Measurements from ENCODE around the gene ZNF740.
"Not testable (repeated sequence)": the region's sequence is repeated elsewhere in the genome, so short reads cannot be mapped to it uniquely, and the experiment has no call there.

The ZNF740 gene

GRCh38 chr12:53174881-53175491 lies 5.5 kb upstream of the ZNF740 start:
- peak in 1 of 2 experiments; percentile 38 for DNase-seq

DNA sequence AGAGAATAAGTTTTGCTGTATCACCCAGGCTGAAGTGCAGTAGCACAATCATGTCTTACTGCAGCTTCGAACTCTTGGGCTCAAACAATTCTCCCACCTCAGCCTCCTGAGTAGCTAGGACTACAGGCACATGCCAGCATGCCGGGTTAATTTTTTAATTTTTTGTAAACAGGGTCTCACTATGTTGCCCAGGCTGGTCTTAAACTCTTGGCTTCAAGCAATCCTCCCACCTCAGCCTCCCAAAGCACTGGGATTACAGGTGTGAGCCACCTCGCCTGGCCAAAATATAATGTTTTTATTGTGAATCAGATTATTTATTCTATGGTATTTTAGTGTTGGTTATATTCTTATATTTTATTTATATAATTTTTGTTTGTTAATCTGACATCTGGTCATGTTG lies 3.8 kb upstream of the ZNF740 start:
- DNase-seq: no peak

- DNase-seq: not testable (repeated sequence)
Observed at GRCh38 chr12:53177447-53177846, 3.1 kb upstream of the ZNF740 start.

GRCh38 chr12:53178803-53179202 lies 1.7 kb upstream of the ZNF740 start:
- DNase-seq: not testable (repeated sequence)

GRCh38 chr12:53179687-53180219 lies 769 bp upstream of the ZNF740 start:
- peak in 1 of 2 experiments; percentile 26 for DNase-seq

DNA sequence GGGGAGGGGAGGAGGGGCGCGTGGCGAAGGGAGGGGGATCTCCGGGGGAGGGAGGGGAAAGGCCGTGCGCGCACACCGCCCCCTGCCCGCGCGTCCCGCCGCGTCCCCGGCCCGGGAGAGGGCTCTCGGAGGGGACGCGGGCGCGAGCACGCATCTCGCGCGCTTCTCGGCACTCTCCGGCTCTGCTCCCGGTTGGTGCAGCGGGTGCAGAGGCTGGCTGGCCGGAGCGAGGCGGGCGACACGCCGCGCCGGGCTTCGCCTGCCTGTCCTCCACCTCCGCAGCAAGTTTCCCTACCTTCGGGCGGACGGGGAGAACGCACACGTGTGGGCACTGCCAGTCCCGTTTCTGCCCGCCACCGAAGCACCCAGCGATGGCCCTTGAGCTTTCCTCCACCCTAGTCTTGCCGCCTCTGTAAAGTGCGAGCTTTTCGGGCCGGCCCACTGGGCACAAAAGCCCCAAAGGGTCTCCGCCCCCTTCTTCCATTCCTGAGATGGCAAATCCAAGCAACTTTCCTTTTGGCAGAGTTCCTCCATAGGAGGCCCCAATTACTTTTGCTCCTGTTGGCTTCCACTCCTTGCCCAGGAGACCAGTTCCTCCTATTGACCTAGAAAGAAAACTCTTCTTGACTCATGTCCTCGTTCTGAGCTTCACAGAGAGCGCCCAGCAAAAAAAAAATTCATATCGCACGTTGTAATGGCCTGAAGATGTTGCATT lies 566 bp downstream of the ZNF740 start:
- peak; percentile 87 to 90 for DNase-seq

GRCh38 chr12:53181935-53182334 lies 1.4 kb downstream of the ZNF740 start:
- no peak for DNase-seq

- no peak for DNase-seq
Observed at GRCh38 chr12:53182903-53183302, 2.4 kb downstream of the ZNF740 start.

DNA sequence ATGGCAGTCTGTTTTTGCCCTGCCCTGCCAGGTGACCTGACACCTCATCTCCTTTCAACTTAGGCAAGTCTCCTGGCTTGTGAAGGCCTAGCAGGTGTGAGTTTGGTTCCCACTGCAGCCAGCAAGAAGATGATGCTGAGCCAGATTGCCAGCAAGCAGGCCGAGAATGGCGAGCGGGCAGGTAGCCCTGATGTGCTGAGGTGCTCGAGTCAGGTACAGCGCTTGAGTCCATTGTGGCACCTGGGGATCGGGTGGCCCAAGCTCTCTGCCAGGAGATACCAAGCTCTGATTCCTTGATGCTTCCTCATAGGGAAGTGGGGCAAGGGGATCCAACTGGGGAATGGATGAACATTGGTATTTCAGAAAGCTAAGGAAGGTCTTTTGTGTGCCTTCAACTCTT lies 4.3 kb downstream of the ZNF740 start:
- no peak for DNase-seq

GRCh38 chr12:53185582-53186153 lies 5.1 kb downstream of the ZNF740 start:
- DNase-seq: no peak

DNA sequence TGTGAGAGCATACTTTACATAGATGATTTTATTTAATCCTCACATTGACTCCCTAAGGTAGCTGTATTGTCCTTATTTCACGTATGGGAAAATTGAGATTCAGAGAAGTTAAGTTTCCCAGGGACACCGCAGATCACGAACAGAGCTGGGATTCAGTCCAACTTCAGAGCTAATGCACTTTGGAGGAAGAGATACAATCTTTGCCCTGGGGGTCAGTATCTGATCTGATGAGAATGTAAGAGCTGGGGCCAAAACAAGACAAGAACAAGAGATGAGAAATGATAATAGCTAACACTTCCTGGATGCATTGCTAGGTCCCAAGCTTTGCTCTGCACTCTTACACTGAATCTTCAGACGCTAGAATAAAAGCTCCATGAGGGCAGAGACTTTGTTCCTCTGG lies 6.2 kb downstream of the ZNF740 start:
- DNase-seq: no peak

GRCh38 chr12:53187145-53187899 lies 6.8 kb downstream of the ZNF740 start:
- no peak for DNase-seq

GRCh38 chr12:53190108-53190729 lies 9.7 kb downstream of the ZNF740 start:
- DNase-seq: peak in 1 of 2 experiments; percentile 12

GRCh38 chr12:53191096-53191884 lies 10.8 kb downstream of the ZNF740 start:
- no peak for DNase-seq

GRCh38 chr12:53191885-53192530 lies 11.5 kb downstream of the ZNF740 start:
- DNase-seq: no peak

- no peak for DNase-seq
Observed at GRCh38 chr12:53192531-53193021, 12.1 kb downstream of the ZNF740 start.

- no peak for DNase-seq
Observed at GRCh38 chr12:53193040-53193439, 12.5 kb downstream of the ZNF740 start.

DNA sequence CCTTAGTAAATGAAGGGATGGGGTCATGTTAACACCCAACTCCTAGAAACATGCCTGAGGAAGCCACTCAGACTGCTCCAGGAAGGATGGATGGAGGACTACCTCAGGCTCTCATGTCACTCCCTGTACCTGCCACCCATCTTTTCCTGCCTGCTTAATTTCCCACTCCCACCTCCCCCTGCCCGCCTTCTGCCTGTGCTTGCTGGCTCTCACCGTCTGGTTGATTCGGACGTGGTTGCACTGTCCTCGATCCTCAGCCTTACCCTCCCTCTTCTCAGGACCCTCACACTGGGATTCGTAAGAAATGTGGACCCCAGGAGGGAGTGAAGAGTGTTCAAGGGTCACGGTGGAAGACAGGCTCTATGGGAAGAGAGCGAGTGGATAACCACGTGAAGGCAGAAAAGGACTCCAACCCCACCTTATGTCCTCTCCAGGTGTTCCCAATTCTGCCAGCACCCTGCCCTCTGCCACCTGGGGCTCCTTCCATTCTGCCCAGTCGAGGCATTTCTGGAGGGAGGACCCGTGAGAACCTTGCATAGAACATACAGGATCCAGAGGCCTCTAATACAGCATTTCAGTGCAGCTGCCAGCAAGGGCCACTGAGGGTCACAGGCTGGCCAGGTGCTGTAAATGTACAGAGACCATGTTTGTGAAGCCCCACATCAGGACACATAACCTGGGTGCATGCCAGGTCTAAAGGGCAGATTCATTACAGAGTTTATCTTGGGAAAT lies 13.6 kb downstream of the ZNF740 start:
- DNase-seq: no peak

DNA sequence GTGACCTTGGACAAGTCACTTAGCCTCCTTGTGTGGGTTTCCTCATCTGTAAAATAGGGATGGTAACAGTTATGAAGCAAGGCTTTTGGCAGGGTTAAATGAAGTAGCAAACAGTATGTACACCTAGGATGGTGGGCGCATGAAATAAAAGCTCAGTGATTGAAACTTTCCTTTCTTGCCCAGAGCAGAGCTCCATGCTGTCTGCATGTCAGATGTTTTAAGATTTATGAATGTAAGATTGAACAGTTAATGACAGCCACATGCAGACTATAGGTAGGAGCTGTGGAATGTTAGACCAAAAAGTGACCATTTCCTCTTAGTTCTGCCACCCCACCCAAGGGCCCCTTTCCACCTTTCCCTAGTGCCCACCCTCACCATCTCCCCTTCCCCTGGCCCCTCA lies 14.5 kb downstream of the ZNF740 start:
- DNase-seq: no peak

All from NCI-H1930 (cell line).